ENCODE data around the gene GLB1L. TPM values are rescaled to one million over a fixed set of nuclear protein-coding genes. Genes with fewer than 3 reads are reported as not detected.

Gene GLB1L
- total RNA-seq, 1 experiment from 2014 or later = 6.1 TPM

DNA sequence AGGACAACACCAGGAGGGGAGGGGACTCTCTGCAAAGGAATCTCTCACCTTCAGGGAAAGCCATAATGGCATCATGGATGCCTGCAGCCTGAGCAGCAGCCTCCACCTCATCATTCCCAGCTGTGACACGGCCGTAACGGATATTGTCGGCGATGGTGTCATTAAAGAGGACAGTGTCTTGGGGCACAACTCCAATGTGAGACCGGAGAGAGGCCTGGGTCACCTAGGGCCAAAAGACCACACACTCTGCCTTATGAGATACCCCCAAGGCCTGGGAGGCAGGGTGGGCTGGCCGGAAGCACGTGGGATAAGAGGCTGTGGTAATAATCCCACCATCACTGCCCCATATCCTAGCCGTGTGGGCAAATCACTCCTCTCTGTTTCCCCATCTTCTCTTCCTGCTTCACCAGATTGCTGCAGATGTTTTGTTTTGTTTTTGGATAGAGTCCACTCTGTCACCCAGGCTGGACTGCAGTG is 34.3 kb downstream of the GLB1L start (continued):
- TF ChIP-seq CBFB (CRISPR knock-in tag; IDR thresholded peaks at IDR 0.05; ENCODE audit: low read depth) = no peak
- TF ChIP-seq, protein P1, sequence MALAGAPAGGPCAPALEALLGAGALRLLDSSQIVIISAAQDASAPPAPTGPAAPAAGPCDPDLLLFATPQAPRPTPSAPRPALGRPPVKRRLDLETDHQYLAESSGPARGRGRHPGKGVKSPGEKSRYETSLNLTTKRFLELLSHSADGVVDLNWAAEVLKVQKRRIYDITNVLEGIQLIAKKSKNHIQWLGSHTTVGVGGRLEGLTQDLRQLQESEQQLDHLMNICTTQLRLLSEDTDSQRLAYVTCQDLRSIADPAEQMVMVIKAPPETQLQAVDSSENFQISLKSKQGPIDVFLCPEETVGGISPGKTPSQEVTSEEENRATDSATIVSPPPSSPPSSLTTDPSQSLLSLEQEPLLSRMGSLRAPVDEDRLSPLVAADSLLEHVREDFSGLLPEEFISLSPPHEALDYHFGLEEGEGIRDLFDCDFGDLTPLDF (CRISPR knock-in tag; IDR thresholded peaks at IDR 0.05) = no peak

DNA sequence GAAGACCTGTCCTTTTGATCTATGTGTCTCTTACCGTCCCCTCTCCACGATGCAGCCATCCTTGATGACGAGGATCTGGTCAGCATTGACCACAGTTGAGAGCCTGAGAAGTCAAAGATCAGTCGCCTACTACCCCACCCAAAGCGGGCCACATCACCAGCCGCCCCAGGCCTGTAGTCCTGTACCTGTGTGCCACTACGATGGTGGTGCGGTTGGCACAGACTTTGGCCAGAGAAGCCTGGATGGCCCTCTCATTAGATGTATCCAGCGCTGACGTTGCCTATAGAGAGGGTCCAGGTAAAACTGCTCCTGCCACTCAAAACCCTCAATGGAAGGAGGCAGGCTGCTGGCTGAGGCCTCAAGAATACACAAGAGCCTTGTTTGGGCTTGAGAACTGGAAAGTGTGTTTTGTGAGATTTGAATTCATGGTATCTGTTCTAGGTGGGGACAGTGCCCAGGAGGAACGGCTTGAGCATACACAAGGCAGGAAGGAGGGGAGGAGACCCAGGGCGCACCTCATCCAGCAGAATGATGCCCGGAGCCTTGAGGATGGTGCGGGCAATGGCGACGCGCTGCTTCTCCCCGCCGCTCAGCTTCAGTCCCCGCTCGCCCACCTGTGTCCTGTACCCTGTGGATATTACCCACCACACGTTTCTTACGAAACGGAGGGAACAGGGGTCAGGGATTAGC is 34.9 kb downstream of the GLB1L start:
- POLR2A ChIA-PET = no interaction called here
- CTCF ChIA-PET = no interaction called here

More for the DNA sequence above, 34.9 kb downstream of the GLB1L start:
- peaks cover 59% of the 10 kb centered on the region for H3K36me3 Mint-ChIP-seq
- ATAC-seq (no peak), DNase-seq (ENCODE audit: low spot score) (no peak)
- no peak overlapping the region for H3K27ac Mint-ChIP-seq
- H3K4me3 Mint-ChIP-seq = no peak overlapping the region
- H3K27me3 Mint-ChIP-seq (ENCODE audit: low read depth) = no peaks in the 10 kb centered on the region
- H3K4me1 Mint-ChIP-seq = peaks cover 6% of the 10 kb centered on the region
- H3K9me3 Mint-ChIP-seq = no peaks in the 10 kb centered on the region
- TF ChIP-seq, protein P2, sequence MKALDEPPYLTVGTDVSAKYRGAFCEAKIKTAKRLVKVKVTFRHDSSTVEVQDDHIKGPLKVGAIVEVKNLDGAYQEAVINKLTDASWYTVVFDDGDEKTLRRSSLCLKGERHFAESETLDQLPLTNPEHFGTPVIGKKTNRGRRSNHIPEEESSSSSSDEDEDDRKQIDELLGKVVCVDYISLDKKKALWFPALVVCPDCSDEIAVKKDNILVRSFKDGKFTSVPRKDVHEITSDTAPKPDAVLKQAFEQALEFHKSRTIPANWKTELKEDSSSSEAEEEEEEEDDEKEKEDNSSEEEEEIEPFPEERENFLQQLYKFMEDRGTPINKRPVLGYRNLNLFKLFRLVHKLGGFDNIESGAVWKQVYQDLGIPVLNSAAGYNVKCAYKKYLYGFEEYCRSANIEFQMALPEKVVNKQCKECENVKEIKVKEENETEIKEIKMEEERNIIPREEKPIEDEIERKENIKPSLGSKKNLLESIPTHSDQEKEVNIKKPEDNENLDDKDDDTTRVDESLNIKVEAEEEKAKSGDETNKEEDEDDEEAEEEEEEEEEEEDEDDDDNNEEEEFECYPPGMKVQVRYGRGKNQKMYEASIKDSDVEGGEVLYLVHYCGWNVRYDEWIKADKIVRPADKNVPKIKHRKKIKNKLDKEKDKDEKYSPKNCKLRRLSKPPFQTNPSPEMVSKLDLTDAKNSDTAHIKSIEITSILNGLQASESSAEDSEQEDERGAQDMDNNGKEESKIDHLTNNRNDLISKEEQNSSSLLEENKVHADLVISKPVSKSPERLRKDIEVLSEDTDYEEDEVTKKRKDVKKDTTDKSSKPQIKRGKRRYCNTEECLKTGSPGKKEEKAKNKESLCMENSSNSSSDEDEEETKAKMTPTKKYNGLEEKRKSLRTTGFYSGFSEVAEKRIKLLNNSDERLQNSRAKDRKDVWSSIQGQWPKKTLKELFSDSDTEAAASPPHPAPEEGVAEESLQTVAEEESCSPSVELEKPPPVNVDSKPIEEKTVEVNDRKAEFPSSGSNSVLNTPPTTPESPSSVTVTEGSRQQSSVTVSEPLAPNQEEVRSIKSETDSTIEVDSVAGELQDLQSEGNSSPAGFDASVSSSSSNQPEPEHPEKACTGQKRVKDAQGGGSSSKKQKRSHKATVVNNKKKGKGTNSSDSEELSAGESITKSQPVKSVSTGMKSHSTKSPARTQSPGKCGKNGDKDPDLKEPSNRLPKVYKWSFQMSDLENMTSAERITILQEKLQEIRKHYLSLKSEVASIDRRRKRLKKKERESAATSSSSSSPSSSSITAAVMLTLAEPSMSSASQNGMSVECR (CRISPR knock-in tag; IDR thresholded peaks at IDR 0.05; ENCODE audit: borderline replicate concordance) = no peak
- TF ChIP-seq NFYB (CRISPR knock-in tag; conservative IDR thresholded peaks at IDR 0.05; ENCODE audit: low read depth) (no peak), TEAD1 (CRISPR knock-in tag; IDR thresholded peaks at IDR 0.05) (no peak), GTF2I (CRISPR knock-in tag; conservative IDR thresholded peaks at IDR 0.05) (no peak), ZNF138 (CRISPR knock-in tag; conservative IDR thresholded peaks at IDR 0.05) (no peak), ZBTB21 (CRISPR knock-in tag; IDR thresholded peaks at IDR 0.05; ENCODE audit: borderline replicate concordance) (no peak), SP1 (CRISPR knock-in tag; conservative IDR thresholded peaks at IDR 0.05) (no peak), NR2C2 (CRISPR knock-in tag; IDR thresholded peaks at IDR 0.05) (no peak), RELA (CRISPR knock-in tag; IDR thresholded peaks at IDR 0.05; ENCODE audit: borderline replicate concordance) (no peak), ZNF121 (CRISPR knock-in tag; IDR thresholded peaks at IDR 0.05) (no peak), ZNF416 (CRISPR knock-in tag; IDR thresholded peaks at IDR 0.05) (no peak), SOX15 (CRISPR knock-in tag; IDR thresholded peaks at IDR 0.05) (no peak), SMAD4 (CRISPR knock-in tag; IDR thresholded peaks at IDR 0.05) (no peak), CREM (CRISPR knock-in tag; IDR thresholded peaks at IDR 0.05) (no peak)
- TF ChIP-seq, protein P3, sequence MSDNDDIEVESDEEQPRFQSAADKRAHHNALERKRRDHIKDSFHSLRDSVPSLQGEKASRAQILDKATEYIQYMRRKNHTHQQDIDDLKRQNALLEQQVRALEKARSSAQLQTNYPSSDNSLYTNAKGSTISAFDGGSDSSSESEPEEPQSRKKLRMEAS (CRISPR knock-in tag; IDR thresholded peaks at IDR 0.05) = no peak
- TF ChIP-seq, protein P4, sequence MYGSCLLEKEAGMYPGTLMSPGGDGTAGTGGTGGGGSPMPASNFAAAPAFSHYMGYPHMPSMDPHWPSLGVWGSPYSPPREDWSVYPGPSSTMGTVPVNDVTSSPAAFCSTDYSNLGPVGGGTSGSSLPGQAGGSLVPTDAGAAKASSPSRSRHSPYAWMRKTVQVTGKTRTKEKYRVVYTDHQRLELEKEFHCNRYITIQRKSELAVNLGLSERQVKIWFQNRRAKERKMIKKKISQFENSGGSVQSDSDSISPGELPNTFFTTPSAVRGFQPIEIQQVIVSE (CRISPR knock-in tag; IDR thresholded peaks at IDR 0.05; ENCODE audit: borderline replicate concordance) = no peak
- TF ChIP-seq, protein P5, sequence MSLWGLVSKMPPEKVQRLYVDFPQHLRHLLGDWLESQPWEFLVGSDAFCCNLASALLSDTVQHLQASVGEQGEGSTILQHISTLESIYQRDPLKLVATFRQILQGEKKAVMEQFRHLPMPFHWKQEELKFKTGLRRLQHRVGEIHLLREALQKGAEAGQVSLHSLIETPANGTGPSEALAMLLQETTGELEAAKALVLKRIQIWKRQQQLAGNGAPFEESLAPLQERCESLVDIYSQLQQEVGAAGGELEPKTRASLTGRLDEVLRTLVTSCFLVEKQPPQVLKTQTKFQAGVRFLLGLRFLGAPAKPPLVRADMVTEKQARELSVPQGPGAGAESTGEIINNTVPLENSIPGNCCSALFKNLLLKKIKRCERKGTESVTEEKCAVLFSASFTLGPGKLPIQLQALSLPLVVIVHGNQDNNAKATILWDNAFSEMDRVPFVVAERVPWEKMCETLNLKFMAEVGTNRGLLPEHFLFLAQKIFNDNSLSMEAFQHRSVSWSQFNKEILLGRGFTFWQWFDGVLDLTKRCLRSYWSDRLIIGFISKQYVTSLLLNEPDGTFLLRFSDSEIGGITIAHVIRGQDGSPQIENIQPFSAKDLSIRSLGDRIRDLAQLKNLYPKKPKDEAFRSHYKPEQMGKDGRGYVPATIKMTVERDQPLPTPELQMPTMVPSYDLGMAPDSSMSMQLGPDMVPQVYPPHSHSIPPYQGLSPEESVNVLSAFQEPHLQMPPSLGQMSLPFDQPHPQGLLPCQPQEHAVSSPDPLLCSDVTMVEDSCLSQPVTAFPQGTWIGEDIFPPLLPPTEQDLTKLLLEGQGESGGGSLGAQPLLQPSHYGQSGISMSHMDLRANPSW (CRISPR knock-in tag; conservative IDR thresholded peaks at IDR 0.05; ENCODE audit: low read depth) = no peak
- TF ChIP-seq, protein P6, sequence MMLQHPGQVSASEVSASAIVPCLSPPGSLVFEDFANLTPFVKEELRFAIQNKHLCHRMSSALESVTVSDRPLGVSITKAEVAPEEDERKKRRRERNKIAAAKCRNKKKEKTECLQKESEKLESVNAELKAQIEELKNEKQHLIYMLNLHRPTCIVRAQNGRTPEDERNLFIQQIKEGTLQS (CRISPR knock-in tag; conservative IDR thresholded peaks at IDR 0.05) = no peak
- TF ChIP-seq, protein P7, sequence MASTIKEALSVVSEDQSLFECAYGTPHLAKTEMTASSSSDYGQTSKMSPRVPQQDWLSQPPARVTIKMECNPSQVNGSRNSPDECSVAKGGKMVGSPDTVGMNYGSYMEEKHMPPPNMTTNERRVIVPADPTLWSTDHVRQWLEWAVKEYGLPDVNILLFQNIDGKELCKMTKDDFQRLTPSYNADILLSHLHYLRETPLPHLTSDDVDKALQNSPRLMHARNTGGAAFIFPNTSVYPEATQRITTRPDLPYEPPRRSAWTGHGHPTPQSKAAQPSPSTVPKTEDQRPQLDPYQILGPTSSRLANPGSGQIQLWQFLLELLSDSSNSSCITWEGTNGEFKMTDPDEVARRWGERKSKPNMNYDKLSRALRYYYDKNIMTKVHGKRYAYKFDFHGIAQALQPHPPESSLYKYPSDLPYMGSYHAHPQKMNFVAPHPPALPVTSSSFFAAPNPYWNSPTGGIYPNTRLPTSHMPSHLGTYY (CRISPR knock-in tag; IDR thresholded peaks at IDR 0.05) = no peak
- TF ChIP-seq, protein P8, sequence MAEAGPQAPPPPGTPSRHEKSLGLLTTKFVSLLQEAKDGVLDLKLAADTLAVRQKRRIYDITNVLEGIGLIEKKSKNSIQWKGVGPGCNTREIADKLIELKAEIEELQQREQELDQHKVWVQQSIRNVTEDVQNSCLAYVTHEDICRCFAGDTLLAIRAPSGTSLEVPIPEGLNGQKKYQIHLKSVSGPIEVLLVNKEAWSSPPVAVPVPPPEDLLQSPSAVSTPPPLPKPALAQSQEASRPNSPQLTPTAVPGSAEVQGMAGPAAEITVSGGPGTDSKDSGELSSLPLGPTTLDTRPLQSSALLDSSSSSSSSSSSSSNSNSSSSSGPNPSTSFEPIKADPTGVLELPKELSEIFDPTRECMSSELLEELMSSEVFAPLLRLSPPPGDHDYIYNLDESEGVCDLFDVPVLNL (CRISPR knock-in tag; IDR thresholded peaks at IDR 0.05; ENCODE audit: borderline replicate concordance, low read depth) = no peak

Data from WTC11 (cell line).